GM19372 (cell line): ENCODE results near the gene GZMA.
"Not testable (repeated sequence)": the region's sequence is repeated elsewhere in the genome, so short reads cannot be mapped to it uniquely, and the experiment has no call there.

ENCODE experiments used
- ATAC-seq: cut with Tn5 transposase; IDR thresholded peaks from one replicate; pipeline ENCODE4 v1.9.1; 2021; ENCODE audit warnings: mild to moderate bottlenecking, low read depth, moderate library complexity; ENCODE audit not compliant: unreplicated experiment

Gene GZMA

GRCh38 chr5:55102348-55102747 lies at the start of gene GZMA:
Gene GZMA, plus strand, starts transcription at chr5:55102646. Its CDS starts 37 bp downstream, at chr5:55102683.
- ATAC-seq: no peak

- ATAC-seq: no peak
Observed at GRCh38 chr5:55055183-55055582, 47.3 kb upstream of the GZMA start.

- no peak for ATAC-seq
Observed at GRCh38 chr5:55062039-55062779, 40.2 kb upstream of the GZMA start.

- ATAC-seq: no peak
Observed at GRCh38 chr5:55063220-55063863, 39.1 kb upstream of the GZMA start.

GRCh38 chr5:55063899-55064298 lies 38.5 kb upstream of the GZMA start:
- ATAC-seq: no peak

- ATAC-seq: no peak
Observed at GRCh38 chr5:55064523-55064922, 37.9 kb upstream of the GZMA start.

GRCh38 chr5:55066277-55066676 lies 36.2 kb upstream of the GZMA start:
- no peak for ATAC-seq

- ATAC-seq: no peak
Observed at GRCh38 chr5:55070968-55071367, 31.5 kb upstream of the GZMA start.

GRCh38 chr5:55071413-55071812 lies 31.0 kb upstream of the GZMA start:
- ATAC-seq: no peak

GRCh38 chr5:55072666-55073065 lies 29.8 kb upstream of the GZMA start:
- no peak for ATAC-seq

- no peak for ATAC-seq
Observed at GRCh38 chr5:55073211-55073610, 29.2 kb upstream of the GZMA start.

- ATAC-seq: no peak
Observed at GRCh38 chr5:55081541-55081940, 20.9 kb upstream of the GZMA start.

- not testable (repeated sequence) for ATAC-seq
Observed at GRCh38 chr5:55089301-55089700, 13.1 kb upstream of the GZMA start.

- ATAC-seq: not testable (repeated sequence)
Observed at GRCh38 chr5:55091011-55091410, 11.4 kb upstream of the GZMA start.

GRCh38 chr5:55096182-55096581 lies 6.3 kb upstream of the GZMA start:
- no peak for ATAC-seq

- ATAC-seq: no peak
Observed at GRCh38 chr5:55096861-55097260, 5.6 kb upstream of the GZMA start.

GRCh38 chr5:55101148-55101547 lies 1.3 kb upstream of the GZMA start:
- ATAC-seq: not testable (repeated sequence)

- ATAC-seq: no peak
Observed at GRCh38 chr5:55101556-55102276, 730 bp upstream of the GZMA start.

- ATAC-seq: no peak
Observed at GRCh38 chr5:55104036-55104772, 1.8 kb downstream of the GZMA start.

GRCh38 chr5:55104946-55105701 lies 2.7 kb downstream of the GZMA start:
- no peak for ATAC-seq
